ENCODE data around the gene IGF1R.

DNA sequence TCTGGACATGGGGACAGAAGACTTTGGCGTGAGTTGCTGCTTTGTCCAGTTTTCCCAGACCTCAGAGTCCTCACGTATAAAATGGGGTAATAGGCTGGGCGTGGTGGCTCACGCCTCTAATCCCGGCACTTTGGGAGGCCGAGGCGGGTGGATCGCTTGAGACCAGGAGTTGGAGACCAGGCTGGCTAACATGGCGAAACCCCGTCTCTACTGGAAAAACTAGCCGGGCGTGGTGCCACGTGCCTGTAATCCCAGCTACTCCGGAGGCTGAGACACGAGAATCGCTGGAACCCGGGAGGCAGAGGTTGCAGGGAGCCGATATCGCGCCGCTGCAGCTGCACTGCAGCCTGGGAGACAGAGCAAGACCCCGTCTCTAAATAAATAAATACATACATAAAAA is 22.7 kb upstream of the IGF1R start:
- TF ChIP-seq, protein P1, sequence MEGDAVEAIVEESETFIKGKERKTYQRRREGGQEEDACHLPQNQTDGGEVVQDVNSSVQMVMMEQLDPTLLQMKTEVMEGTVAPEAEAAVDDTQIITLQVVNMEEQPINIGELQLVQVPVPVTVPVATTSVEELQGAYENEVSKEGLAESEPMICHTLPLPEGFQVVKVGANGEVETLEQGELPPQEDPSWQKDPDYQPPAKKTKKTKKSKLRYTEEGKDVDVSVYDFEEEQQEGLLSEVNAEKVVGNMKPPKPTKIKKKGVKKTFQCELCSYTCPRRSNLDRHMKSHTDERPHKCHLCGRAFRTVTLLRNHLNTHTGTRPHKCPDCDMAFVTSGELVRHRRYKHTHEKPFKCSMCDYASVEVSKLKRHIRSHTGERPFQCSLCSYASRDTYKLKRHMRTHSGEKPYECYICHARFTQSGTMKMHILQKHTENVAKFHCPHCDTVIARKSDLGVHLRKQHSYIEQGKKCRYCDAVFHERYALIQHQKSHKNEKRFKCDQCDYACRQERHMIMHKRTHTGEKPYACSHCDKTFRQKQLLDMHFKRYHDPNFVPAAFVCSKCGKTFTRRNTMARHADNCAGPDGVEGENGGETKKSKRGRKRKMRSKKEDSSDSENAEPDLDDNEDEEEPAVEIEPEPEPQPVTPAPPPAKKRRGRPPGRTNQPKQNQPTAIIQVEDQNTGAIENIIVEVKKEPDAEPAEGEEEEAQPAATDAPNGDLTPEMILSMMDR (conservative IDR thresholded peaks at IDR 0.05; ENCODE audit: low read depth, low read length) = no peak
- TF ChIP-seq EZH2 (IDR thresholded peaks at IDR 0.05; ENCODE audit: low read length, unreplicated experiment) = no peak
